Keratinocyte (primary cell): ENCODE measurements around the gene DHRS11.

Experiments used
- CTCF ChIP-seq, 3 experiments: IDR thresholded peaks in 1 of 3; conservative IDR thresholded peaks in 1 of 3; optimal IDR thresholded peaks in 1 of 3; 2 replicates in 2 of 3; 3 replicates in 1 of 3; pipeline versions ENCODE3 to v1.5.1; 2011; ENCODE audit warnings: low read length in 3 of 3, mild to moderate bottlenecking in 3 of 3, moderate library complexity in 2 of 3, control low read depth in 1 of 3, inconsistent platforms in 1 of 3; ENCODE audit not compliant: insufficient read depth in 2 of 3; ENCODE audit errors: extremely low read depth in 1 of 3
- EZH2 ChIP-seq: IDR thresholded peaks from one replicate; pipeline ENCODE4 v1.6.1; 2012; ENCODE audit warnings: inconsistent platforms, mild to moderate bottlenecking, low read length, moderate library complexity

DNA sequence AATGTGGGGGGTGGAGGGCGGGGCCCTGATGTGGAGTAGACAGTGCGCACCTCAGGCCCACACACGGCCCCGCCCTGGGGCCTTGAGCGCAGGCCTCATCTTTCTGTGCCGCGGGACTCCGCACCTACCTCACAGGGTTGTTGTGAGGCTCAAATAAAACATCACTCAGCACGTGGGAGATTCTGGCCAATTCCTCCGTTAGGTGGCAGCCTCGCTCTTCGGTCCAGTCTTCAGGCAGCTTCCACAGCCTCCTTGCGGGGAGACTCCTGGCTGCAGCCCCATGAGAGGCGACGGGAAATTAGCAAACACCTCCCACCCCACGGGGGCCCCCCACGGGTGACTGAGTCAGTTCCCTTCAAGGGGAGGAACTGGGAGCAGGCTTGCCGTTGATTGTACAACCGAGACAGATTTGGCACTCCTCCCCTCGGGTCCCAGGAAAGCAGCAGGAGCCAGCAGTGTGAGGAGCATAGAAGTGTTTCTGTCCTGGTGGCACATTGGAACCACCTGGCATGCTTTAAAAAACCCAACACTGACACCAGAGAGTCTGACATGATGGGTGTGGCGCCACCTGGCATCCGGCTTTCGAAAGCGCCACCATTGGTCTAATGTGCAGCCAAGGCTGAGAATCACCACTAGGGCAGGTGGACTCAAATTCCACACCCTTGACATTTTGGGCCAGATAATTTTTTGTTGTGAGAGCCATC, 17.3 kb downstream of the DHRS11 start:
- TF ChIP-seq CTCF (optimal IDR thresholded peaks at IDR 0.05 in 1 of 3, IDR thresholded peaks at IDR 0.05 in 1 of 3, conservative IDR thresholded peaks at IDR 0.05 in 1 of 3; ENCODE audit: extremely low read depth in 1 of 3, insufficient read depth in 2 of 3, low read length in 3 of 3) (peak; percentile 42 to 89 (median 58)), EZH2 (no peak)
